GM21619 (cell line): ENCODE data around the gene MYRIP.

Experiments used
- ATAC-seq: cut with Tn5 transposase; IDR thresholded peaks from one replicate; pipeline ENCODE4 v1.9.1; 2021; ENCODE audit not compliant: unreplicated experiment

MYRIP gene

GRCh38 chr3:40178012-40178594, 368.7 kb downstream of the MYRIP start:
- ATAC-seq = no peak

- ATAC-seq = peak; percentile 73
Observed at GRCh38 chr3:40179016-40179415, 369.6 kb downstream of the MYRIP start.

GRCh38 chr3:40181182-40181581, 371.8 kb downstream of the MYRIP start:
- ATAC-seq = no peak

- ATAC-seq = peak; percentile 58
Observed at GRCh38 chr3:40185029-40185695, 375.8 kb downstream of the MYRIP start.

- ATAC-seq = no peak
Observed at GRCh38 chr3:40186508-40186907, 377.1 kb downstream of the MYRIP start.

- peak; percentile 72 for ATAC-seq
Observed at GRCh38 chr3:40187945-40188344, 378.5 kb downstream of the MYRIP start.

GRCh38 chr3:40189118-40189517, 379.7 kb downstream of the MYRIP start:
- no peak for ATAC-seq

- ATAC-seq = no peak
Observed at GRCh38 chr3:40190056-40190455, 380.6 kb downstream of the MYRIP start.

GRCh38 chr3:40191251-40191650, 381.8 kb downstream of the MYRIP start:
- ATAC-seq = no peak

GRCh38 chr3:40191850-40192448, 382.5 kb downstream of the MYRIP start:
- no peak for ATAC-seq

- no peak for ATAC-seq
Observed at GRCh38 chr3:40192628-40193027, 383.2 kb downstream of the MYRIP start.

- ATAC-seq = no peak
Observed at GRCh38 chr3:40196966-40197365, 387.6 kb downstream of the MYRIP start.

- no peak for ATAC-seq
Observed at GRCh38 chr3:40200692-40201316, 391.4 kb downstream of the MYRIP start.

- ATAC-seq = no peak
Observed at GRCh38 chr3:40201770-40202169, 392.4 kb downstream of the MYRIP start.

- ATAC-seq = no peak
Observed at GRCh38 chr3:40206522-40206921, 397.1 kb downstream of the MYRIP start.

GRCh38 chr3:40207796-40208195, 398.4 kb downstream of the MYRIP start:
- ATAC-seq = no peak

GRCh38 chr3:40208251-40208650, 398.8 kb downstream of the MYRIP start:
- ATAC-seq = no peak

- ATAC-seq = no peak
Observed at GRCh38 chr3:40211579-40211978, 402.2 kb downstream of the MYRIP start.

GRCh38 chr3:40213556-40213955, 404.1 kb downstream of the MYRIP start:
- ATAC-seq = no peak

GRCh38 chr3:40215015-40215414, 405.6 kb downstream of the MYRIP start:
- no peak for ATAC-seq

GRCh38 chr3:40216471-40216870, 407.1 kb downstream of the MYRIP start:
- ATAC-seq = no peak

GRCh38 chr3:40223856-40224255, 414.4 kb downstream of the MYRIP start:
- ATAC-seq = no peak
